Endothelial cell of umbilical vein (primary cell): ENCODE measurements around the gene DDX17. TPM values are rescaled to one million over a fixed set of nuclear protein-coding genes. Genes with fewer than 3 reads are reported as not detected.

Experiments used
- BruUV-seq: library from RNA; stranded (reverse); fragments of 400-500 nt; replicated peaks from 2 replicates; lab custom pipeline; 2021; lab: Mats Ljungman, UMichigan
- CTCF ChIA-PET: fragments of 300-600, 350-600 bp; sonication (Branson Sonifier 250); formaldehyde crosslinking; loops from one replicate; lab custom pipeline; 2021; ENCODE audit warnings: antibody characterized with exemption, inconsistent platforms; lab: Charles Lee
- POLR2A ChIA-PET: fragments of 300-600, 350-600 bp; sonication (Branson Sonifier 250); formaldehyde crosslinking; loops from one replicate; lab custom pipeline; 2021; ENCODE audit warnings: antibody characterized with exemption, inconsistent platforms; lab: Charles Lee
- DNase-seq: peaks from one replicate; pipeline ENCODE4 v3.0.0-alpha.2; 2011; ENCODE audit warnings: low read depth, low spot score
- FAIRE-seq: peaks from 2 replicates; lab custom pipeline; 2011; peaks lifted over from hg19 to GRCh38; lab: Jason Lieb, UNC
- H2AFZ ChIP-seq: 2 replicates; pipeline ENCODE4 v1.6.0; 2012; ENCODE audit warnings: low read depth, low read length, control low read depth, inconsistent platforms
- H3K27ac ChIP-seq: 2 replicates; pipeline ENCODE4 v1.5.1; 2011; ENCODE audit warnings: low read depth, mild to moderate bottlenecking, control low read depth, low read length, moderate library complexity; ENCODE audit not compliant: insufficient read depth
- H3K27me3 ChIP-seq, 2 experiments: 2 replicates each; pipeline versions ENCODE4 v1.6.0 to v1.6.1; 2011; ENCODE audit warnings: low read length in 2 of 2, mixed read lengths in 1 of 2; ENCODE audit not compliant: control insufficient read depth in 2 of 2, insufficient read depth in 2 of 2
- H3K36me3 ChIP-seq, 2 experiments: 2 replicates in 1 of 2; 3 replicates in 1 of 2; pipeline ENCODE4 v1.5.1; 2011; ENCODE audit warnings: low read length in 2 of 2, mild to moderate bottlenecking in 1 of 2, moderate library complexity in 1 of 2; ENCODE audit not compliant: control insufficient read depth in 2 of 2, insufficient read depth in 2 of 2; ENCODE audit errors: extremely low read depth in 1 of 2
- H3K4me1 ChIP-seq: 3 replicates; pipeline ENCODE4 v1.5.1; 2011; ENCODE audit warnings: mild to moderate bottlenecking, low read length; ENCODE audit not compliant: control insufficient read depth, insufficient read depth; ENCODE audit errors: extremely low read depth
- H3K4me2 ChIP-seq: 2 replicates; pipeline ENCODE4 v1.6.1; 2011; ENCODE audit warnings: low read length, control low read depth, mixed read lengths; ENCODE audit not compliant: insufficient read depth
- H3K4me3 ChIP-seq, 3 experiments: fragments of 200-600 bp in 1 of 3; sonication (generic), shearing (Covaris generic) in 1 of 3; replicated peaks in 1 of 3; 2 replicates each; pipeline ENCODE4 v1.5.1; 2011 to 2016; ENCODE audit warnings: control low read depth in 3 of 3, low read length in 3 of 3, mild to moderate bottlenecking in 2 of 3, inconsistent platforms in 1 of 3, low read depth in 1 of 3, moderate library complexity in 1 of 3; ENCODE audit not compliant: insufficient read depth in 1 of 3
- H3K79me2 ChIP-seq: 2 replicates; pipeline ENCODE4 v1.6.0; 2012; ENCODE audit warnings: low read length, inconsistent platforms; ENCODE audit not compliant: control insufficient read depth, insufficient read depth
- H3K9ac ChIP-seq: replicated peaks from 2 replicates; pipeline ENCODE3; 2011; ENCODE audit warnings: low read length, control low read depth; ENCODE audit not compliant: insufficient read depth; ENCODE audit errors: extremely low read depth
- H3K9me1 ChIP-seq: replicated peaks from 3 replicates; pipeline ENCODE4 v1.6.0; 2011; ENCODE audit warnings: mild to moderate bottlenecking, low read length; ENCODE audit not compliant: control insufficient read depth, insufficient read depth; ENCODE audit errors: extremely low read depth
- H3K9me3 ChIP-seq: replicated peaks from 2 replicates; pipeline ENCODE4 v1.5.1; 2012; ENCODE audit warnings: low read length, inconsistent platforms; ENCODE audit not compliant: control insufficient read depth, insufficient read depth
- H4K20me1 ChIP-seq: replicated peaks from 2 replicates; pipeline ENCODE3; 2011; ENCODE audit warnings: mild to moderate bottlenecking, low read length; ENCODE audit not compliant: control insufficient read depth, insufficient read depth; ENCODE audit errors: extremely low read depth
- EZH2 ChIP-seq: IDR thresholded peaks from 2 replicates; pipeline ENCODE4 v1.6.1; 2012; ENCODE audit warnings: borderline replicate concordance, low read depth, mild to moderate bottlenecking, moderate library complexity, low read length, inconsistent platforms; ENCODE audit not compliant: severe bottlenecking
- FOS ChIP-seq: IDR thresholded peaks from 2 replicates; pipeline ENCODE4 v1.6.1; 2011; ENCODE audit warnings: mild to moderate bottlenecking, low read length, moderate library complexity, borderline replicate concordance; ENCODE audit not compliant: insufficient read depth
- GATA2 ChIP-seq: IDR thresholded peaks from 2 replicates; pipeline ENCODE4 v1.7.0; 2011; ENCODE audit warnings: low read depth, mild to moderate bottlenecking, moderate library complexity, mixed read lengths, low read length; ENCODE audit not compliant: insufficient read length, insufficient read depth
- JUN ChIP-seq: IDR thresholded peaks from 2 replicates; pipeline ENCODE4 v1.6.1; 2011; ENCODE audit warnings: borderline replicate concordance, low read depth; ENCODE audit not compliant: insufficient read length, insufficient read depth
- MYC ChIP-seq: IDR thresholded peaks from one replicate; pipeline ENCODE4 v1.6.1; 2011; ENCODE audit warnings: mild to moderate bottlenecking, low read depth, low read length
- POLR2A ChIP-seq: IDR thresholded peaks from 2 replicates; pipeline ENCODE4 v1.6.1; 2012; ENCODE audit warnings: low read depth, mild to moderate bottlenecking, control low read depth, low read length
- POLR2AphosphoS5 ChIP-seq: IDR thresholded peaks from 2 replicates; pipeline ENCODE4 v1.6.1; 2012; ENCODE audit warnings: low read depth, mild to moderate bottlenecking, control low read depth, low read length, moderate library complexity; ENCODE audit not compliant: insufficient read depth
- dilution Hi-C: fragments of 300-500 bp; cut with MboI; formaldehyde crosslinking; loops from one replicate; pipeline ENCODE4 v1.15.0; 2019; ENCODE audit warnings: low sequenced_read_pairs; ENCODE audit not compliant: extremely low pct_ligation_motif_present
- intact Hi-C: fragments of 100-400 bp; cut with micrococcal nuclease; formaldehyde crosslinking; loops from one replicate; pipeline ENCODE4 v1.10.0; 2022
- polyA plus RNA-seq, 4 experiments: library from polyadenylated mRNA; depleted of rRNA in 3 of 4; stranded (reverse) in 3 of 4; unstranded in 1 of 4; fragments of >200 nt; gene quantifications; 2 replicates each; pipeline versions ENCODE4 v1.2.1 to v1.2.3, GENCODE V29; 2011 to 2012; ENCODE audit warnings: missing spikeins in 1 of 4
- total RNA-seq: library from RNA; stranded (reverse); gene quantifications from 2 replicates; pipeline ENCODE4 v1.2.3, GENCODE V29; 2021
- TF ChIP-seq, protein P1 (sequence below): IDR thresholded peaks from 2 replicates; pipeline ENCODE4 v1.6.1; 2011; ENCODE audit not compliant: insufficient read depth, insufficient read length
- TF ChIP-seq, protein P2 (sequence below), 2 donors: IDR thresholded peaks; 1 replicate in 1 of 2; 2 replicates in 1 of 2; pipeline ENCODE4 v1.5.1; 2011; ENCODE audit warnings: low read length in 2 of 2, mild to moderate bottlenecking in 2 of 2, moderate library complexity in 2 of 2, control low read depth in 1 of 2, inconsistent platforms in 1 of 2, low read depth in 1 of 2; ENCODE audit not compliant: insufficient read depth in 1 of 2; ENCODE audit errors: extremely low read depth in 1 of 2

DDX17 gene
- total and polyA plus RNA-seq, 2 donors (not counting 3 experiments of a cell fraction or from before 2014, with no cell fraction given) = 393 to 402 TPM

DNA sequence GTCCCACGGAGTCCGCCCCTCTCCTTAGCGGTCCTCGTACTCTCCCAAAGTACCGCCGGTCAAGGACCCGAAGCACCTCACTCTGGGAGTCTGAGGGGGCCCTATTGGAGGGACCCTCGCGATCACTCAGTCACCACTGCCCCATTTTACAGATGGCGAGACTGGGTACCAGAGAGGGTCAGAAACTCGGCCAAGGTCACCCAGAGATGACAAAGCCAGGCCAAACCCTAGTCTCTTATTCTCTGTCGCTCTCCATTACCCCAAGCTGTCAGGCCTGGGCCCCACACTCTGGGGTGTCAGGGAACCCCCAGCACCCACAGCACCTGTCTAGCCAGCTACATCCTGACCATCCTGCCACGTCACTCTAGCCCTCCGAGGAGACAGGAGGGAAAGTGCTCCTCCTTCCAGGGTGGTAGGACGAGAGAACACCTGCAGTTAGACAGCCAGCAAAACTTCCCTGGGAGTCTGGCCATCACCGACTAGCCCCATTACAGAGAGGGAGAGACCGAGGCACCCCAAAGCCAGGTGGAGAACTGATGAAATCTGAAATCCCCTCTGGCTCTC is 49.8 kb downstream of the DDX17 start:
- BruUV-seq = no TSS peak
- Histone ChIP-seq H3K36me3 (no peaks in the 10 kb centered on the region), H3K9me3 (no peaks in the 10 kb centered on the region), H2AFZ (no peak overlapping the region), H3K9me1 (no peaks in the 10 kb centered on the region), H3K4me1 (no peaks in the 10 kb centered on the region), H3K27ac (no peak overlapping the region), H3K27me3 (peaks cover 50 to 60% of the 10 kb centered on the region in 2 experiments), H3K79me2 (no peaks in the 10 kb centered on the region), H3K4me2 (no peak overlapping the region), H4K20me1 (no peaks in the 10 kb centered on the region), H3K9ac (no peak overlapping the region), H3K4me3 (no peak overlapping the region)
- TF ChIP-seq POLR2A = no peak
- TF ChIP-seq, protein P1, sequence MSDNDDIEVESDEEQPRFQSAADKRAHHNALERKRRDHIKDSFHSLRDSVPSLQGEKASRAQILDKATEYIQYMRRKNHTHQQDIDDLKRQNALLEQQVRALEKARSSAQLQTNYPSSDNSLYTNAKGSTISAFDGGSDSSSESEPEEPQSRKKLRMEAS = no peak
- TF ChIP-seq JUN = no peak
- TF ChIP-seq GATA2 = no peak
- TF ChIP-seq POLR2AphosphoS5 = no peak
- TF ChIP-seq FOS = no peak
- no peak for TF ChIP-seq MYC
- TF ChIP-seq, protein P2, sequence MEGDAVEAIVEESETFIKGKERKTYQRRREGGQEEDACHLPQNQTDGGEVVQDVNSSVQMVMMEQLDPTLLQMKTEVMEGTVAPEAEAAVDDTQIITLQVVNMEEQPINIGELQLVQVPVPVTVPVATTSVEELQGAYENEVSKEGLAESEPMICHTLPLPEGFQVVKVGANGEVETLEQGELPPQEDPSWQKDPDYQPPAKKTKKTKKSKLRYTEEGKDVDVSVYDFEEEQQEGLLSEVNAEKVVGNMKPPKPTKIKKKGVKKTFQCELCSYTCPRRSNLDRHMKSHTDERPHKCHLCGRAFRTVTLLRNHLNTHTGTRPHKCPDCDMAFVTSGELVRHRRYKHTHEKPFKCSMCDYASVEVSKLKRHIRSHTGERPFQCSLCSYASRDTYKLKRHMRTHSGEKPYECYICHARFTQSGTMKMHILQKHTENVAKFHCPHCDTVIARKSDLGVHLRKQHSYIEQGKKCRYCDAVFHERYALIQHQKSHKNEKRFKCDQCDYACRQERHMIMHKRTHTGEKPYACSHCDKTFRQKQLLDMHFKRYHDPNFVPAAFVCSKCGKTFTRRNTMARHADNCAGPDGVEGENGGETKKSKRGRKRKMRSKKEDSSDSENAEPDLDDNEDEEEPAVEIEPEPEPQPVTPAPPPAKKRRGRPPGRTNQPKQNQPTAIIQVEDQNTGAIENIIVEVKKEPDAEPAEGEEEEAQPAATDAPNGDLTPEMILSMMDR (IDR thresholded peaks at IDR 0.05; ENCODE audit: extremely low read depth in 1 of 2, insufficient read depth in 1 of 2, low read depth in 1 of 2, low read length in 2 of 2) = no peak
- TF ChIP-seq EZH2 = no peak
- DNase-seq = no peak
- FAIRE-seq = no peak
- intact Hi-C loops (no loop called here), dilution Hi-C loops (no loop called here)
- POLR2A ChIA-PET = no interaction called here
- CTCF ChIA-PET = no interaction called here
